EH (cell line): ENCODE data around the gene ANKZF1.

ENCODE experiments used
- DNase-seq: peaks from one replicate; pipeline ENCODE4 v3.0.0-alpha.2; 2015; ENCODE audit warnings: low read depth

The ANKZF1 gene

GRCh38 chr2:219282943-219283581, 53.5 kb downstream of the ANKZF1 start:
- DNase-seq = no peak

- DNase-seq = no peak
These were observed 55.1 kb downstream of the ANKZF1 start for GRCh38 chr2:219284501-219285372.

GRCh38 chr2:219285373-219285735, 55.7 kb downstream of the ANKZF1 start:
- DNase-seq = no peak

DNA sequence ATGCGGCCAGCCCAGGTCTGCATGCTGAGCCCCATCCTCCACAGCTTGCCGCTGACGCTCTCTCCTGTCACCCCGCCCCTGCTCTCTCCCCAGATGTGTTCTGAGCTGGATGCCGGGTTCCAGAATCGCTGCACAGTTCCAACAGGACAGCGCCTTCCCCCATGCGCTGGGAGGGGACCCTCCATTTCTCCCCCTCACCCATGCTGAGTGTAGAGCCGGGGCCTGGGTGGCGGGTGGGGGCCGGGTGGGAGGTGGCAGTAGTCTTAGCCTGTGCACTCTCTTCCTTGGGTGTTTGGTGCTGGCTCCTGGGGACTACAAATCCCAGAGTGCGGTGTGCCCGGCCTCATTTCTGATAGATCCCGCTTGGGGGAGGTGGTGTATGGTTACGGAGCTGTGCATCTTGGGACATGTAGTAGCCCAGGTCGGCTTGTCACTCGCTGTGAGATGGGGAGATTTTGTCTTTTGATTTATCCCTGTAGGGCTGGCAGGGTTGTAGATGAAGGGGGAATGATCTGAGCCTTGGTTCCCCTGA, 56.4 kb downstream of the ANKZF1 start:
- peak; percentile 58 for DNase-seq
